Renal cortex interstitium (tissue), 11 donors: ENCODE data around the gene SORCS1. TPM values are rescaled to one million over a fixed set of nuclear protein-coding genes. Genes with fewer than 3 reads are reported as not detected.

Experiments
- DNase-seq, 11 donors: peaks; one replicate each; pipeline ENCODE4 v3.0.0-alpha.2; 2013; ENCODE audit warnings: low read depth in 9 of 11, low spot score in 4 of 11; ENCODE audit errors: extremely low read depth in 1 of 11
- polyA plus RNA-seq, 3 donors: library from polyadenylated mRNA; unstranded; fragments of 120-200 nt; gene quantifications; one replicate each; pipeline ENCODE4 v1.2.1, GENCODE V29; 2013; ENCODE audit not compliant: insufficient read length in 3 of 3

The SORCS1 gene
- polyA plus RNA-seq, 3 donors = 10.7 to 18.9 (median 13.7) TPM

GRCh38 chr10:106661767-106662140, 502.8 kb downstream of the SORCS1 start:
- no peak for DNase-seq

- no peak for DNase-seq
These were observed 503.3 kb downstream of the SORCS1 start for GRCh38 chr10:106661133-106661766.

GRCh38 chr10:106660550-106660949, 504.0 kb downstream of the SORCS1 start:
- DNase-seq = no peak

GRCh38 chr10:106655636-106656035, 508.9 kb downstream of the SORCS1 start:
- no peak for DNase-seq

GRCh38 chr10:106655165-106655564, 509.3 kb downstream of the SORCS1 start:
- DNase-seq = no peak

GRCh38 chr10:106652279-106652678, 512.2 kb downstream of the SORCS1 start:
- DNase-seq = no peak

DNA sequence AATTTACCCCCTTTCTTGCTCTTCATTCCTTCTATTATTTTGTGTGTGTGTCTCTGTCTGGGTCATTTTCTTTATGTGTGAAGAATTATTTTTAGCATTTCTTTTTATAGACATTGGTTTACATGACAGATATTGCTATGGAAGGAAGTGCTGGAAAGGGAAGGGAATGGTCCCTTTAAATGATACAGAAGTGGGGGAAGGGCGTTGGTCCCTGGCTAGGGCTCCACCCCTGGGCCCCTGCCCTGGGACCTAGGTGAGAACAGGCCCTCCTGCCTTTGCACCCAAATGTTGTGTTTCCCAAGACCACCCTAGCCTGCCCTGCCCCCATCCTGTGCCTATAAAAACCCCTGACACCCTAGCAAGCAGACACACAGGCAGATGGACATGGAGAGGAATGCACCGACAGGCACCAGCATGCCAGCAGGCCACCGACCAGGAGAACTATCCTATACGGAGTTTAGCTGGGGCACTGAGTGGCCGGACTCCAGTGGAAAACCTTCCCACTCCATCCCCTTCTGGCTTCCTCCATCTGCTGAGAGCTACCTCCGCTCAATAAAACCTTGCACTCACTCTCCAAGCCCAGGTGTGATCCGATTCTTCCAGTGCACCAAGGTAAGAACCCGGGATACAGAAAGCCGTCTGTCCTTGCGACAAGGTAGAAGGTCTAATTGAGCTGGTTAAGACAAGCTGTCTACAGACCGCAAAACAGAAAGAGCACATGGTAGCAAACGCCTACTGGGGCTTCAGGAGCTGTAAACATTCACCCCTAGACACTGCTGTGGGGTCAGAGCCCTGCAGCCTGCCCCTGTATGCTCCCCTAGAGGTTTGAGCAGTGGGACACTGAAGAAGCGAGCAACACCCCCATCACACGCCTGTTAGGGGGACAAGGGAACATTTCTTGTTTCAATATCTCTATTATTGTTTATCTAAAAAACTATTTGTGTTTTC, 515.7 kb downstream of the SORCS1 start:
- no peak for DNase-seq

GRCh38 chr10:106643473-106643872, 521.0 kb downstream of the SORCS1 start:
- DNase-seq = no peak

DNA sequence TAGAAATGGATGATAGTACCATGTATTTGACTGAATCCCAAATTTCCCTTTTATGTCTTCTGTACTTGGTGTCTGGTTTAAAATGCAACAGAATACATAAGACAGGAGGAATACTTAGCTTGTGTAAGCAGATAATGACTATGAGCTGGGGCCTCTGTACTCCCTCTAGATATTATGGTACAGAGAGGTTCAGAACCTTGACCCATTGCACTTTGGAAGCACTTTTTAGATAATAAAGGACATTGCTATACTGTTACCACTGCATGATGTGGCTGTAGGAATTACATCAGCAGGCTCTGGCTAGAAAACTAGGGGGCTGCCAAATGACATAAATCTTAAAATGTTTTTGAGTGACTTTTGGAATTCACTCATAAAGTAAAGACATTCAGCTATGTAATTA, 526.6 kb downstream of the SORCS1 start:
- no peak for DNase-seq

GRCh38 chr10:106636766-106637491, 527.6 kb downstream of the SORCS1 start:
- no peak for DNase-seq

- DNase-seq = no peak
These were observed 528.6 kb downstream of the SORCS1 start for GRCh38 chr10:106635947-106636346.

DNA sequence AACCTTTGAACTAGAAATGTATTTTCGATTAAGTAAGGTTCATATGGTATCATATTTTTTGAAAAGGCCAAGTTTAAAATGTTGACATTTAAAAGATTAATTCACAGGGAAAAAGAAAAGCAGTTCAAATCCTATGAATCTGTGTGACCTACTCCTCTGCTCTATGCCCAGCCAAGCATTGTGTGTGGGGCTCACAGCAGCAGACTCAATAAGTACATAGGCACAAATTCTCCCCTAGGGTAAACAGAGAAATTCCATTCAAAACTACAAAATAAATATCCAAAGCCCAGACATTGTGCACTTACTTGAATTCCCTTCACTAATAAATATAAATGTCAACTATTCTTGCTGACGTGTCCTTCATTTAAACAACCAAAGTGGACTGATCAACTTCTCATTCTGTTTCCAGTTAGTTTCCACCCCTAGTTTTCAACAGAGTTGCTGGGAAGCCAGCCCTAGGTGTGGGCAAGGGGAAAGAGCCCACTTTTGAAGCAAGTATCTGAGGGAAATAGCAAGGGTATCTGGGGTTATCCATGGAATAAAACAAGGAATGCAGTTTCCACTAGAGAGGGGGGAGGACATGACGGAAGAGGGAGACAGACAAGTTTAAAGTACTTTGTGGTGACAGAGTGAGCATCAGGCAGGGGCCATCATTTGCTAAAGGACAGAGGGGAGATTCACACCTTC, 533.3 kb downstream of the SORCS1 start:
- DNase-seq = no peak

- DNase-seq = no peak
These were observed 538.1 kb downstream of the SORCS1 start for GRCh38 chr10:106626371-106626770.

DNA sequence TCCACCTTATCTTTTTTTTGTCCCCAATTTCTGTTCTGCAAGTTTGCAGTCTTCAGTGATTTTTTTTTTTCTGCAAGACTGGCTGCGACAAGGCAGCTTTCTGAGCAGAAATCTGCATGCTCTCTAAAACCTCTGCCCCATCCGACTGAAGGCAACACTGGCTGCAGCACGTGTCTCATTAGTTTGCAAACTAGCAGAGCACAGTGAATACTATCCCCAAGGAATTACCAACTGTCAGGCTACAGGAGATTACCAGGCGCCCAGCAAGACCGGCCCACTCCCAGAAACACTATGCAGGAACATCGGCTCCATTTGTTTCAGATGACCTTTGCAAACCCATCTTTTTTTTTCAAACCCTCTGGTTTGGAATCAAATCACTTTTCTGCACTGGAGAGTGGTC, 538.8 kb downstream of the SORCS1 start:
- no peak for DNase-seq

DNA sequence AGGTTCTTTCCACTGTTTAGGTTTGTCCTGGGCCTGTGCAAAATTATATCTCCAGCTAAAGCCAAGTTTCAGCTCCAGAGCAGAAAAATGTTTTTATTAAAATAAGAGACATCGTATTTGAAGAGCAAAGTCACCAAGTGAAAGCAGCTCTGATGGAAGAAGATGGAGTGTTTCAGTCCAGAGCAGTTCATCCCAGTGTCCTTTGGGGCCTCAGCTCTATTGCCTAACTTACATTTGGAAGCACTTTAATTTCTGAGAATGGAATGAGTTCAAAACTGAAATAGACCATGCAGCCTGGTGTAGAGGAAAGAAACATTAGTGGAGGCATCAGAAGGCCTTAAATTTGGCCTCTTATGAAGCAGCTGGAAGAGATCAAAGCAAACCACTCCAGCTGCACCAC, 545.2 kb downstream of the SORCS1 start:
- DNase-seq = no peak

DNA sequence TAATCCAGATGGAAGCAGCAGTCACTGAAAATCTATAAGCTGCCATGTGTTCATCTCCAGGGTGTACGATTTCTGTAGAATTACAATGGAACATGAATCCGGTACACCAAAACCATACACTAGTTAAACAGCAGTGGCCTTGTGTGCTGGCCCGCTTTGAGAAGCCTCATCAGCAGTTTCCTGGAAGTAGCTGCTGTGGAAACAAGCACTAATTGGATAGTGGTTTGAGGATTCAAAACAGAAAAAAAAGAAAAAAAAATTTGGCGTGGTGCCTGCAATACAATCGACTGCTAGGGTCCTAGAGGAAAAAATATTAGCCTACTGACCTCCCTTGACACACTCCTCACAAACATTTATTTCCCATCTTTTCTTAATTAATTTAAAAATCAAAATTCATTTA, 545.9 kb downstream of the SORCS1 start:
- DNase-seq = no peak

- no peak for DNase-seq
These were observed 549.4 kb downstream of the SORCS1 start for GRCh38 chr10:106615081-106615480.

DNA sequence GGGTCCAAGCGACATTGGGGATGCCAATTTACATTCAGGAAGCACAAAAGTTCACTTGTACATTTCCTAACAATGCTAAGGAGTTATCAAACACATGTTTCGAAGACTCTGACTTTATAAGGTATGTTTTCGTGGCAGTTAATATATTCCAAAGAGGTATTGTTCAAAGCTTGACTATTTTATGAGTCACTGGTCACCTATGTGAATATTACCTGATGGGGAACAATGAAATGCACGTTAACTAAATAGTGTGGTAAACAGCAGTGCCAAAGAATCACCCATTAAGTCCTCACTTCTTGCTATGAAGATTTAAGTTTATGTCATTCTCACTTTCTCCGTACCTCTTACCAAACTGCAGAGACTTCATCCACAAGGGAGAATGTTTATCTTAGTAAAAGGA, 550.2 kb downstream of the SORCS1 start:
- no peak for DNase-seq

DNA sequence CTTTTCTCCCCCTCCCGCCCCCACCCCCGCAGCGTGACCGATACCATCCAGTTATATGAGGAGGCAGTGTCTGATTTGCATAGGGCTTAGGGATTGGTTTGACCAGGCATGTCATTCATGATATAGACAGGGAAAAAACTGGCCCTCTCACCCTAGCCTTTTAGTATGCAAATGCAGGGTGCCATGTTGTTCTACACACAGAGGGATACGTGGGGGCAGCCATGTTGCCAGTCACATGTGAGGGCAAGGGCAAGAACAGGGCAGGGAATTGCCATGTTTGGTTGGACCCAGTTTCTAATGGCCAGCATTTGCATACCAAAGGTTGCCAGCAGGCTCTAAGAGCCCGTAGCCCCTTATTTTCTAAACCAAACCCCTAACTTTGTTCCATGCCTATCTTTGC, 552.1 kb downstream of the SORCS1 start:
- DNase-seq = no peak
